GM23338 (cell line): ENCODE measurements around the gene RPL10. TPM values are rescaled to one million over a fixed set of nuclear protein-coding genes. Genes with fewer than 3 reads are reported as not detected.

ENCODE experiments used
- ATAC-seq: fragments of 200-7000 bp; cut with Tn5 transposase; 3 replicates; pipeline ENCODE4 v1.9.1; 2020
- DNase-seq: peaks from one replicate; pipeline ENCODE4 v3.0.0-alpha.2; 2015; ENCODE audit warnings: low spot score
- H2AFZ ChIP-seq: fragments of 200-600 bp; sonication (generic); 2 replicates; pipeline ENCODE4 v1.8.0; 2016; ENCODE audit warnings: antibody characterized with exemption, mild to moderate bottlenecking, moderate library complexity
- H3F3A ChIP-seq: fragments of 200-600 bp; sonication (generic); replicated peaks from 2 replicates; pipeline ENCODE4 v1.8.0; 2017; ENCODE audit warnings: antibody characterized with exemption, mixed run types, low read depth
- H3K27ac ChIP-seq: fragments of 200-600 bp; sonication (generic); 2 replicates; pipeline ENCODE4 v1.6.1; 2016; ENCODE audit warnings: low read depth
- H3K27me3 ChIP-seq: fragments of 200-600 bp; sonication (generic); 2 replicates; pipeline ENCODE4 v1.8.0; 2016; ENCODE audit warnings: mild to moderate bottlenecking, mixed run types, moderate library complexity; ENCODE audit not compliant: insufficient read depth
- H3K36me3 ChIP-seq: fragments of 200-600 bp; sonication (generic); 2 replicates; pipeline ENCODE4 v1.8.0; 2016; ENCODE audit warnings: mild to moderate bottlenecking; ENCODE audit not compliant: insufficient read depth
- H3K4me1 ChIP-seq: fragments of 200-600 bp; sonication (generic); 2 replicates; pipeline ENCODE4 v1.8.0; 2016; ENCODE audit warnings: mild to moderate bottlenecking, moderate library complexity; ENCODE audit not compliant: insufficient read depth
- H3K4me2 ChIP-seq: fragments of 200-600 bp; sonication (generic); 2 replicates; pipeline ENCODE4 v1.7.1; 2017; ENCODE audit warnings: mixed run types
- H3K4me3 ChIP-seq: fragments of 200-600 bp; sonication (generic); 2 replicates; pipeline ENCODE4 v1.6.1; 2016; ENCODE audit warnings: mixed run types
- H3K79me2 ChIP-seq: fragments of 200-600 bp; sonication (generic); replicated peaks from 2 replicates; pipeline ENCODE4 v1.8.0; 2017; ENCODE audit warnings: mild to moderate bottlenecking; ENCODE audit not compliant: insufficient read depth
- H3K9me2 ChIP-seq: fragments of 200-600 bp; sonication (generic); 2 replicates; pipeline ENCODE4 v1.8.0; 2017; ENCODE audit not compliant: insufficient read depth
- H4K20me1 ChIP-seq: fragments of 200-600 bp; sonication (generic); replicated peaks from 2 replicates; pipeline ENCODE4 v1.8.0; 2017; ENCODE audit warnings: mild to moderate bottlenecking; ENCODE audit not compliant: insufficient read depth
- H3K27ac Mint-ChIP-seq: 2 replicates; pipeline ENCODE4 v1.8.0; 2020; ENCODE audit warnings: inconsistent platforms, mild to moderate bottlenecking, moderate library complexity, mixed read lengths
- H3K27me3 Mint-ChIP-seq: 3 replicates; pipeline ENCODE4 v1.8.0; 2022; ENCODE audit warnings: low read depth, mild to moderate bottlenecking, moderate library complexity, mixed read lengths, inconsistent platforms; ENCODE audit not compliant: insufficient read depth, poor library complexity
- H3K36me3 Mint-ChIP-seq: 3 replicates; pipeline ENCODE4 v1.8.0; 2021; ENCODE audit warnings: low read depth, mild to moderate bottlenecking, inconsistent platforms, moderate library complexity, mixed read lengths
- H3K4me1 Mint-ChIP-seq: 3 replicates; pipeline ENCODE4 v1.8.0; 2020; ENCODE audit warnings: mild to moderate bottlenecking, inconsistent platforms, mixed read lengths
- H3K4me3 Mint-ChIP-seq: 3 replicates; pipeline ENCODE4 v1.8.0; 2021; ENCODE audit warnings: moderate library complexity, mild to moderate bottlenecking, inconsistent platforms, mixed read lengths
- H3K9me3 Mint-ChIP-seq: 3 replicates; pipeline ENCODE4 v1.8.0; 2020; ENCODE audit warnings: moderate library complexity, mild to moderate bottlenecking, inconsistent platforms, mixed read lengths
- CREB1 ChIP-seq: fragments of 250-450 bp; sonication (Bioruptor Pico); IDR thresholded peaks from 2 replicates; pipeline ENCODE4 v1.5.0; 2020; ENCODE audit warnings: low read depth, mild to moderate bottlenecking, moderate library complexity
- CTCF ChIP-seq, 2 experiments: fragments of 200-600 bp in 1 of 2; sonication (generic) in 1 of 2; conservative IDR thresholded peaks; 2 replicates each; pipeline versions ENCODE4 v1.5.1 to v1.6.1; 2016 to 2017; ENCODE audit warnings: antibody characterized with exemption in 2 of 2, low read depth in 2 of 2, mild to moderate bottlenecking in 2 of 2, moderate library complexity in 1 of 2
- EZH2 ChIP-seq: fragments of 200-600 bp; sonication (generic); IDR thresholded peaks from one replicate; pipeline ENCODE4 v1.8.0; 2017; ENCODE audit warnings: antibody characterized with exemption, mild to moderate bottlenecking, low read depth; ENCODE audit not compliant: unreplicated experiment
- JUNB ChIP-seq: IDR thresholded peaks from one replicate; pipeline ENCODE4 v1.6.1; 2016; ENCODE audit warnings: antibody characterized with exemption; ENCODE audit not compliant: unreplicated experiment
- REST ChIP-seq: IDR thresholded peaks from one replicate; pipeline ENCODE4 v1.6.1; 2018; ENCODE audit warnings: antibody characterized with exemption; ENCODE audit not compliant: unreplicated experiment
- STAT1 ChIP-seq: IDR thresholded peaks from one replicate; pipeline ENCODE4 v1.6.1; 2016; ENCODE audit warnings: antibody characterized with exemption; ENCODE audit not compliant: unreplicated experiment
- ZNF114 ChIP-seq: fragments of 250-450 bp; sonication (Bioruptor Pico); IDR thresholded peaks from 2 replicates; pipeline ENCODE4 v1.5.0; 2020; ENCODE audit warnings: mild to moderate bottlenecking, moderate library complexity
- ZNF331 ChIP-seq: fragments of 250-450 bp; sonication (Bioruptor Pico); IDR thresholded peaks from 2 replicates; pipeline ENCODE4 v1.5.0; 2020; ENCODE audit warnings: low read depth, mild to moderate bottlenecking, moderate library complexity
- ZNF462 ChIP-seq: fragments of 250-450 bp; sonication (Bioruptor Pico); IDR thresholded peaks from 2 replicates; pipeline ENCODE4 v1.5.0; 2020; ENCODE audit warnings: mild to moderate bottlenecking, moderate library complexity
- polyA plus RNA-seq: library from polyadenylated mRNA; unstranded; fragments of >200 nt; fragmentation: Nextera tagmentation; extraction: Ambion mirVana; gene quantifications from 2 replicates; pipeline ENCODE4 v1.2.1, GENCODE V29; 2016
- total RNA-seq: library from RNA; depleted of rRNA; stranded (reverse); fragments of >200 nt; shearing (Covaris generic); gene quantifications from 2 replicates; pipeline ENCODE4 v1.2.3, GENCODE V29; 2014

The RPL10 gene
- total and polyA plus RNA-seq, 2 experiments from 2014 or later, result 1,696 to 4,929 TPM

- Mint-ChIP-seq H3K27me3 (peaks cover 8% of the 10 kb centered on the region), H3K9me3 (no peaks in the 10 kb centered on the region), H3K4me1 (no peaks in the 10 kb centered on the region), H3K27ac (no peak overlapping the region), H3K4me3 (peak overlapping the region; percentile 48), H3K36me3 (peaks cover 15% of the 10 kb centered on the region; the same call in 2 of the 3 replicates)
- Histone ChIP-seq H3K79me2 (no peaks in the 10 kb centered on the region), H3K36me3 (no peaks in the 10 kb centered on the region), H3K9me2 (no peaks in the 10 kb centered on the region), H4K20me1 (no peaks in the 10 kb centered on the region), H3K4me3 (peak overlapping the region; percentile 62), H3F3A (no peaks in the 10 kb centered on the region), H3K27ac (no peak overlapping the region), H3K4me2 (peak overlapping the region; percentile 75), H2AFZ (no peak overlapping the region), H3K27me3 (no peaks in the 10 kb centered on the region), H3K4me1 (0 out of 2 replicates have a peak, but pooled peaks cover 3% of the 10 kb centered on the region)
- DNase-seq (no peak), ATAC-seq (no peak; the same call in 2 of the 3 replicates)
- no peak for TF ChIP-seq EZH2
- no peak for TF ChIP-seq CREB1 (CRISPR knock-in tag)
Measured at GRCh38 chrX:154444755-154445246, 46.6 kb downstream of the RPL10 start.

GRCh38 chrX:154445776-154446175 lies 47.6 kb downstream of the RPL10 start:
- DNase-seq (no peak), ATAC-seq (no peak)
- H3K27ac ChIP-seq, result no peak overlapping the region
- no peaks in the 10 kb centered on the region for H3K36me3 ChIP-seq
- no peak overlapping the region for H3K4me2 ChIP-seq
- H3K27me3 ChIP-seq, result no peaks in the 10 kb centered on the region
- H3K27ac Mint-ChIP-seq, result no peak overlapping the region
- H4K20me1 ChIP-seq, result no peaks in the 10 kb centered on the region
- H3K79me2 ChIP-seq, result no peaks in the 10 kb centered on the region
- no peaks in the 10 kb centered on the region for H3K9me3 Mint-ChIP-seq
- H3K4me3 ChIP-seq, result no peak overlapping the region
- no peaks in the 10 kb centered on the region for H3F3A ChIP-seq
- 0 out of 2 replicates have a peak, but pooled peaks cover 3% of the 10 kb centered on the region for H3K4me1 ChIP-seq
- H3K36me3 Mint-ChIP-seq, result peaks cover 16% of the 10 kb centered on the region; the same call in 2 of the 3 replicates
- no peaks in the 10 kb centered on the region for H3K4me1 Mint-ChIP-seq
- TF ChIP-seq CTCF (conservative IDR thresholded peaks at IDR 0.05; ENCODE audit: low read depth in 2 of 2) (no peak), STAT1 (no peak), ZNF462 (CRISPR knock-in tag) (no peak), REST (no peak), JUNB (no peak), ZNF331 (CRISPR knock-in tag) (no peak), ZNF114 (CRISPR knock-in tag) (no peak), EZH2 (no peak)
- H2AFZ ChIP-seq, result no peak overlapping the region
- peaks cover 7% of the 10 kb centered on the region for H3K27me3 Mint-ChIP-seq
- H3K9me2 ChIP-seq, result no peaks in the 10 kb centered on the region
- peak overlapping the region; percentile 10; the same call in 1 of the 3 replicates for H3K4me3 Mint-ChIP-seq
